ENCODE data around the gene THRB.

DNA sequence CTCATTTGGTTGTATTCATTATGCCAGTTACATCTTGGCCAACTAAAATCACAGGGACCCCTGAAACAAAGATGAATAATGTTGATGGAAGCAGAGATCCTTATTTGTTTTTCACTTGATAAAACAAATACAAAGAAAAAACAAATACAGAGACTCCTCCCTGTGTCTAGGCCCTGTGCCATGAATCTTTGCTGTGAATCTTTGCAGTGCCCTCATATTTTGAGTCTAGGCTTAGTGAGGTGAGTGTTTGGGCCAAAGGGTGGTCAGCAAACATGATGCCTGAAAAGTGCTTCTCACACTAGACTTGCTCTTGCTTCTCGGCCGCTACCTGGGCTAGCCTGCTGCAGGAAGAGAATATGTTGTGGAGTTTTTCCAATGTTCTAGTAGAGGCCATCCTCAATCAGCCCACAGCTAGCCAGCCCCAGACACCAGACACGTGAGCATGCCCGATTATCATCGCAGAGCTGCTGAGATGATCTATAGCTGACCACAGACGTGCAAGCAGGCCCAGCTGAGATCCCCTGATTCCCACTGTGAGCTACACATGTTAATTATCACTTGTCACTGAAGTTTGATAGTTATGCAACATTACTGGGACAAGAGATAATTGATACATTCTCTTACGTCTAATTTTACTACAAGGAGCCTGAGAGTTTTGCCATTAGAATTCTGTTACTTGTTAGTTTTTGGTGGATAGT lies 191.4 kb downstream of the THRB start:
- TF ChIP-seq, protein P1, sequence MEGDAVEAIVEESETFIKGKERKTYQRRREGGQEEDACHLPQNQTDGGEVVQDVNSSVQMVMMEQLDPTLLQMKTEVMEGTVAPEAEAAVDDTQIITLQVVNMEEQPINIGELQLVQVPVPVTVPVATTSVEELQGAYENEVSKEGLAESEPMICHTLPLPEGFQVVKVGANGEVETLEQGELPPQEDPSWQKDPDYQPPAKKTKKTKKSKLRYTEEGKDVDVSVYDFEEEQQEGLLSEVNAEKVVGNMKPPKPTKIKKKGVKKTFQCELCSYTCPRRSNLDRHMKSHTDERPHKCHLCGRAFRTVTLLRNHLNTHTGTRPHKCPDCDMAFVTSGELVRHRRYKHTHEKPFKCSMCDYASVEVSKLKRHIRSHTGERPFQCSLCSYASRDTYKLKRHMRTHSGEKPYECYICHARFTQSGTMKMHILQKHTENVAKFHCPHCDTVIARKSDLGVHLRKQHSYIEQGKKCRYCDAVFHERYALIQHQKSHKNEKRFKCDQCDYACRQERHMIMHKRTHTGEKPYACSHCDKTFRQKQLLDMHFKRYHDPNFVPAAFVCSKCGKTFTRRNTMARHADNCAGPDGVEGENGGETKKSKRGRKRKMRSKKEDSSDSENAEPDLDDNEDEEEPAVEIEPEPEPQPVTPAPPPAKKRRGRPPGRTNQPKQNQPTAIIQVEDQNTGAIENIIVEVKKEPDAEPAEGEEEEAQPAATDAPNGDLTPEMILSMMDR (conservative IDR thresholded peaks at IDR 0.05): no peak
- no peak for TF ChIP-seq EZH2 (IDR thresholded peaks at IDR 0.05; ENCODE audit: low read depth)
